ENCODE measurements around the gene PACRG. TPM values are rescaled to one million over a fixed set of nuclear protein-coding genes. Genes with fewer than 3 reads are reported as not detected.

PACRG gene
- total and polyA plus RNA-seq, 5 donors from 2014 or later: 0.44 to 1.2 (median 0.87) TPM; not detected in 2

DNA sequence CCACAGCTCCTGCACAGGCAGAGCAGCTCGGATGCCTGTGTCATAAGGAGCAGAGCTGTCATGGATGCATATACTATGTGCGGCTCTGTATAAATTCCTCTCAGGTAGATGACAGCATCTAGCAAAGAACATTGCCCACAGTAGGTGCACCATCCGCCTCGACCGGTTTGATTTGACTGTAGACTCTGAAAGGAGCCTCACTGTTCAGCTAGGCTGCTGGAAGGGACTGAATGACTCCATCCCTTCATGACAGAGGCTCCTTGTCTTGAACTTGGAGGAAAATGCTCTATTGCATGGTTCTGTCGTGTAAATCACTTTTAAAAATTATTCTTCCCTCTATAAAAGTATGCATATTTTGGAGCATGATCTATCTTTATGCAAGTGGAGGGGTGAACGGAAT is 557.9 kb downstream of the PACRG start:
- H3K4me3 Mint-ChIP-seq: no peak overlapping the region
- no peak overlapping the region for H3K4me3 ChIP-seq (ENCODE audit: low read depth, low read length)
- no peaks in the 10 kb centered on the region for H3K9me3 ChIP-seq (ENCODE audit: control insufficient read depth in 2 of 2, low read length in 2 of 2)
- no peaks in the 10 kb centered on the region for H3K4me1 ChIP-seq (ENCODE audit: control insufficient read depth, insufficient read depth, low read length, poor library complexity, severe bottlenecking)
- H3K27me3 ChIP-seq (ENCODE audit: control insufficient read depth, insufficient read depth, low read length): no peaks in the 10 kb centered on the region
- H3K36me3 ChIP-seq (ENCODE audit: control insufficient read depth, insufficient read depth, low read length): no peaks in the 10 kb centered on the region
- DNase-seq: no peak
- no peaks in the 10 kb centered on the region for H3K36me3 Mint-ChIP-seq
- no peaks in the 10 kb centered on the region for H3K4me1 Mint-ChIP-seq
- H3K9me3 Mint-ChIP-seq: no peaks in the 10 kb centered on the region
- no peak overlapping the region for H3K27ac ChIP-seq (ENCODE audit: insufficient read depth, low read length, poor library complexity, severe bottlenecking)
- no peak overlapping the region for H3K27ac Mint-ChIP-seq
- ATAC-seq (ENCODE audit: low read depth in 2 of 2): no peak
- peaks cover 5% of the 10 kb centered on the region for H3K27me3 Mint-ChIP-seq

DNA sequence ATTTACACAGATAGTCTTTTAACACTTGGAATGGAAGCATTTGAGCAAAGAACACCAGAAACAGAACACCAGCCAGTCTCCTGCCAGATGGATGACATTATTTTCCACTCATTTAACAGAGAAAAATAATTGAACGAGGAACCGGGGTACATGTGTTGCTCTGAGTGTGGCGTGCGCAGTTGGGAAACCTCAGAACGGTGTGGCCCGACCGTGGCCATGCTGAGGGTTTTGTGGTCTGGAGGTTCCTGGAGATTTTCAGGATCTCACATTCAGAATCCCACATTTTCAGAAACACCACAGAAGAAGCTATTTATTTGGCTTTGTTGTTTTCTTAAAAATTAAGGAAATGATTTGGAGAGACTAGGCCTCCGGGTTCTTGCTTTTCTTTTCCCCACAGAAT is 559.9 kb downstream of the PACRG start:
- Histone ChIP-seq H3K4me3 (ENCODE audit: low read depth, low read length) (no peak overlapping the region), H3K36me3 (ENCODE audit: control insufficient read depth, insufficient read depth, low read length) (no peaks in the 10 kb centered on the region), H3K9me3 (ENCODE audit: control insufficient read depth in 2 of 2, low read length in 2 of 2) (no peaks in the 10 kb centered on the region), H3K27me3 (ENCODE audit: control insufficient read depth, insufficient read depth, low read length) (no peaks in the 10 kb centered on the region), H3K27ac (ENCODE audit: insufficient read depth, low read length, poor library complexity, severe bottlenecking) (no peak overlapping the region), H3K4me1 (ENCODE audit: control insufficient read depth, insufficient read depth, low read length, poor library complexity, severe bottlenecking) (no peaks in the 10 kb centered on the region)
- no peaks in the 10 kb centered on the region for H3K36me3 Mint-ChIP-seq
- peaks cover 5% of the 10 kb centered on the region for H3K27me3 Mint-ChIP-seq
- ATAC-seq (ENCODE audit: low read depth in 2 of 2) (no peak), DNase-seq (no peak)
- H3K27ac Mint-ChIP-seq: no peak overlapping the region
- no peaks in the 10 kb centered on the region for H3K9me3 Mint-ChIP-seq
- H3K4me3 Mint-ChIP-seq: no peak overlapping the region
- H3K4me1 Mint-ChIP-seq: no peaks in the 10 kb centered on the region

DNA sequence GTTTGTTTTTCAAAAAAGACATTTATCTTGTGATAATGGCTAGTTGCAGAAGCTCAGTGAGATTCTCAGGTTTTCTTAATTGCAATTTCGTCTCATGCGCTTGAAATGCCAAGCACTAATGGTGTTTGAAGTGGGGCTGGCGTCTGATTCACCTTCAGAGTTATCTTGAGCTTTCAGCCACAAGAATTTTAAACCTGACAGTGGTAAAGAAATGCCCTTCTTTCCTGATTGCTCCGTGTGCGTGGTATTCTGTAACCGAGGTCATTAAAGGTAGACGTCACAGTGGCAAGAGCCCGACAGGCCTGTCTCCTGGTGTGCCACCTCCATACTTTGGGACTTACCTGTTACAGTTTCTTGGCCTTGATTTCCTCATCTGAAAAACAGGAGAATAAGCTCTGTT is 560.3 kb downstream of the PACRG start:
- H3K4me3 ChIP-seq (ENCODE audit: low read depth, low read length): no peak overlapping the region
- H3K27me3 ChIP-seq (ENCODE audit: control insufficient read depth, insufficient read depth, low read length): no peaks in the 10 kb centered on the region
- Mint-ChIP-seq H3K27ac (no peak overlapping the region), H3K36me3 (no peaks in the 10 kb centered on the region), H3K9me3 (no peaks in the 10 kb centered on the region), H3K4me1 (no peaks in the 10 kb centered on the region), H3K27me3 (peaks cover 5% of the 10 kb centered on the region), H3K4me3 (no peak overlapping the region)
- no peaks in the 10 kb centered on the region for H3K36me3 ChIP-seq (ENCODE audit: control insufficient read depth, insufficient read depth, low read length)
- no peak for DNase-seq
- no peak overlapping the region for H3K27ac ChIP-seq (ENCODE audit: insufficient read depth, low read length, poor library complexity, severe bottlenecking)
- no peak for ATAC-seq (ENCODE audit: low read depth in 2 of 2)
- no peaks in the 10 kb centered on the region for H3K4me1 ChIP-seq (ENCODE audit: control insufficient read depth, insufficient read depth, low read length, poor library complexity, severe bottlenecking)
- no peaks in the 10 kb centered on the region for H3K9me3 ChIP-seq (ENCODE audit: control insufficient read depth in 2 of 2, low read length in 2 of 2)

DNA sequence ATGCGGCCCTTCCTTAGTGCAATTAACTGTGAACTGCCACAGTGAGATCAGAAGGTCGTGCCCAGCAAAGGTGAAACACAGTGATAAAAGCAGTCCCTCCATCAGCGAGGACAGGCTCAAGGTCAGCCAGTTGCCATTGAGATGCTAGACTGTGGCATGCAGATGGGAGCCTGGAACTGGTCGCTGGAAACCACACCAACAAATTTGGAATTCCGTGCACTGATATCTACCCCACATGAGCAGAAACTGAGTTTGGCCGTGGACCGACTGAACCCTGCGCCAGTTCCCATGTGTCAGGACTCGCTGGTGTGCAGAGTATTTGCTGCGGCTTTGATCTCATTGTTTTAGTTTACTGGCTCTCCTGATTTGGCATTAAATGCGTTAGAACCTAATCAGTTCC is 561.1 kb downstream of the PACRG start:
- no peaks in the 10 kb centered on the region for H3K9me3 Mint-ChIP-seq
- no peaks in the 10 kb centered on the region for H3K36me3 Mint-ChIP-seq
- Histone ChIP-seq H3K9me3 (ENCODE audit: control insufficient read depth in 2 of 2, low read length in 2 of 2) (no peaks in the 10 kb centered on the region), H3K4me3 (ENCODE audit: low read depth, low read length) (no peak overlapping the region), H3K4me1 (ENCODE audit: control insufficient read depth, insufficient read depth, low read length, poor library complexity, severe bottlenecking) (no peaks in the 10 kb centered on the region), H3K27ac (ENCODE audit: insufficient read depth, low read length, poor library complexity, severe bottlenecking) (no peak overlapping the region), H3K27me3 (ENCODE audit: control insufficient read depth, insufficient read depth, low read length) (no peaks in the 10 kb centered on the region), H3K36me3 (ENCODE audit: control insufficient read depth, insufficient read depth, low read length) (no peaks in the 10 kb centered on the region)
- H3K27ac Mint-ChIP-seq: no peak overlapping the region
- peaks cover 5% of the 10 kb centered on the region for H3K27me3 Mint-ChIP-seq
- DNase-seq: no peak
- H3K4me1 Mint-ChIP-seq: no peaks in the 10 kb centered on the region
- no peak for ATAC-seq (ENCODE audit: low read depth in 2 of 2)
- H3K4me3 Mint-ChIP-seq: no peak overlapping the region

GRCh38 chr6:163289447-163289846 is 561.7 kb downstream of the PACRG start:
- no peak overlapping the region for H3K27ac ChIP-seq (ENCODE audit: insufficient read depth, low read length, poor library complexity, severe bottlenecking)
- H3K9me3 Mint-ChIP-seq: no peaks in the 10 kb centered on the region
- H3K27me3 ChIP-seq (ENCODE audit: control insufficient read depth, insufficient read depth, low read length): no peaks in the 10 kb centered on the region
- no peak overlapping the region for H3K4me3 Mint-ChIP-seq
- DNase-seq (no peak), ATAC-seq (ENCODE audit: low read depth in 2 of 2) (no peak)
- H3K4me1 Mint-ChIP-seq: no peaks in the 10 kb centered on the region
- no peaks in the 10 kb centered on the region for H3K36me3 Mint-ChIP-seq
- H3K4me3 ChIP-seq (ENCODE audit: low read depth, low read length): no peak overlapping the region
- H3K4me1 ChIP-seq (ENCODE audit: control insufficient read depth, insufficient read depth, low read length, poor library complexity, severe bottlenecking): no peaks in the 10 kb centered on the region
- no peaks in the 10 kb centered on the region for H3K9me3 ChIP-seq (ENCODE audit: control insufficient read depth in 2 of 2, low read length in 2 of 2)
- H3K27ac Mint-ChIP-seq: no peak overlapping the region
- H3K36me3 ChIP-seq (ENCODE audit: control insufficient read depth, insufficient read depth, low read length): no peaks in the 10 kb centered on the region
- peaks cover 5% of the 10 kb centered on the region for H3K27me3 Mint-ChIP-seq

DNA sequence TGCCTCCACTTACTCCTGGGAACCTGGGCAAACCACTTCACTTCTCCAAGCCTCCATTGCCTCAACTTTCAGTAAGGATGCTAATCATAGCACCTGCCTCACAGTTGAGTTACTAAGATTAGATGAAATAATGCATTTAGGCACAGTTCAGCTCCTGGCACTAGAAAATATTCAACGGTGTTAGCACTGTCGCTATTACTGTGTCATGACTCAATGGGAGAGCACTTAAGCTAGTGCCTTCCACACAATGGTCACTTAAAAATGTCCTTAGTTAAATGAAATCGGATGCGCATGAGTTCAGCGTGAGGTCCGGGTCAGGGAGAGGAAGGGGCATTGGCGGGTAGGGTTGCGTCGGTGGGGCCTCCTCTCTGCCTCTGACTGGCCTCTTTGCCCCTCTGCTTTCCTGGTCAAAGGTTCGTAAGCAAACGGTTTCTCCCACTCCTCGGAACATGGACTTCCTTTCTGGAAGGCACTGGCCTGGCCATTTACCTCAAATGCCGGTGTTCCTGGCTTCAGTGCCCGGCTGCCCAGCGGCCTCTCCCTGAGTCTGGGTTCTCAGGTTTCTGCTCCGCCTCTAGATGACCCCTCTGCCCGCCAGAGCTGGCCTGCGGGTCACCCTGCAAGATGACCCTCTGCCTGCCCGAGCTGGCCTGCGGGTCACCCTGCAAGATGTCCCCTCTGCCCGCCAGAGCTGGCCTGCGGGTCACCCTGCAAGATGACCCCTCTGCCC is 562.9 kb downstream of the PACRG start:
- H3K27me3 ChIP-seq (ENCODE audit: control insufficient read depth, insufficient read depth, low read length): no peaks in the 10 kb centered on the region
- H3K4me3 ChIP-seq (ENCODE audit: low read depth, low read length): no peak overlapping the region
- Mint-ChIP-seq H3K27ac (no peak overlapping the region), H3K4me1 (no peaks in the 10 kb centered on the region), H3K36me3 (no peaks in the 10 kb centered on the region), H3K27me3 (no peaks in the 10 kb centered on the region), H3K4me3 (no peak overlapping the region), H3K9me3 (no peaks in the 10 kb centered on the region)
- ATAC-seq (ENCODE audit: low read depth in 2 of 2) (no peak), DNase-seq (no peak)
- H3K9me3 ChIP-seq (ENCODE audit: control insufficient read depth in 2 of 2, low read length in 2 of 2): no peaks in the 10 kb centered on the region
- H3K36me3 ChIP-seq (ENCODE audit: control insufficient read depth, insufficient read depth, low read length): no peaks in the 10 kb centered on the region
- H3K27ac ChIP-seq (ENCODE audit: insufficient read depth, low read length, poor library complexity, severe bottlenecking): no peak overlapping the region
- no peaks in the 10 kb centered on the region for H3K4me1 ChIP-seq (ENCODE audit: control insufficient read depth, insufficient read depth, low read length, poor library complexity, severe bottlenecking)

DNA sequence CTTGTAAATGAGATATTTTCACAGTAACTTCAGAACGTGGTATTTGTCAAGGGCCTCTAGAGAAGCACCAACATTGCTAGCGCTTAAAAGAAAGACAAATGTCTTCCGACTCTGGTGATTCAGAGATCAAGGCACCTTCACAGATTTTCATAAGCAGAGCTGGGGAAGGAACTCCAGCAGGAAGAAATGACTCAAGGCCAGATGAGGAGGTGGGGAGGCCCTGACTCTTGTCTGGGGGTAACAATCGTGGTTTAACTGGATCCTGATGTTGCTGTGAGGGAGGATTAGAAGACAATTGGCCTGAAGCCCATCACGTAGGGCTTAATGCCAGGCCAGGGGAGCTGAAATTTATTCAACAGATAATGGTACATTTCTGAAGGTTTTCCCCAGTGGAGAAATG is 563.8 kb downstream of the PACRG start:
- H3K9me3 ChIP-seq (ENCODE audit: control insufficient read depth in 2 of 2, low read length in 2 of 2): no peaks in the 10 kb centered on the region
- DNase-seq: no peak
- H3K4me1 ChIP-seq (ENCODE audit: control insufficient read depth, insufficient read depth, low read length, poor library complexity, severe bottlenecking): no peaks in the 10 kb centered on the region
- H3K4me3 ChIP-seq (ENCODE audit: low read depth, low read length): no peak overlapping the region
- no peaks in the 10 kb centered on the region for H3K9me3 Mint-ChIP-seq
- no peak for ATAC-seq (ENCODE audit: low read depth in 2 of 2)
- no peaks in the 10 kb centered on the region for H3K27me3 ChIP-seq (ENCODE audit: control insufficient read depth, insufficient read depth, low read length)
- H3K27ac ChIP-seq (ENCODE audit: insufficient read depth, low read length, poor library complexity, severe bottlenecking): no peak overlapping the region
- H3K27me3 Mint-ChIP-seq: no peaks in the 10 kb centered on the region
- H3K36me3 ChIP-seq (ENCODE audit: control insufficient read depth, insufficient read depth, low read length): no peaks in the 10 kb centered on the region
- H3K36me3 Mint-ChIP-seq: no peaks in the 10 kb centered on the region
- H3K4me3 Mint-ChIP-seq: no peak overlapping the region
- H3K4me1 Mint-ChIP-seq: no peaks in the 10 kb centered on the region
- H3K27ac Mint-ChIP-seq: no peak overlapping the region

- Histone ChIP-seq H3K4me3 (ENCODE audit: low read depth, low read length) (no peak overlapping the region), H3K27ac (ENCODE audit: insufficient read depth, low read length, poor library complexity, severe bottlenecking) (no peak overlapping the region), H3K9me3 (ENCODE audit: control insufficient read depth in 2 of 2, low read length in 2 of 2) (no peaks in the 10 kb centered on the region), H3K27me3 (ENCODE audit: control insufficient read depth, insufficient read depth, low read length) (no peaks in the 10 kb centered on the region), H3K4me1 (ENCODE audit: control insufficient read depth, insufficient read depth, low read length, poor library complexity, severe bottlenecking) (no peaks in the 10 kb centered on the region), H3K36me3 (ENCODE audit: control insufficient read depth, insufficient read depth, low read length) (no peaks in the 10 kb centered on the region)
- DNase-seq (no peak), ATAC-seq (ENCODE audit: low read depth in 2 of 2) (no peak)
- Mint-ChIP-seq H3K4me1 (no peaks in the 10 kb centered on the region), H3K36me3 (no peaks in the 10 kb centered on the region), H3K4me3 (no peak overlapping the region), H3K9me3 (no peaks in the 10 kb centered on the region), H3K27ac (no peak overlapping the region), H3K27me3 (no peaks in the 10 kb centered on the region)
Measured at GRCh38 chr6:163293286-163293685, 565.5 kb downstream of the PACRG start.
